KMS-11 (cell line): ENCODE data around the gene ABHD8.

Experiments used
- H2AFZ ChIP-seq: fragments of 200-600 bp; sonication (generic); 2 replicates; pipeline ENCODE4 v1.6.1; 2016; ENCODE audit warnings: antibody characterized with exemption, mixed run types, low read depth
- H3K27ac ChIP-seq: fragments of 200-600 bp; sonication (generic); 2 replicates; pipeline ENCODE4 v1.6.1; 2016; ENCODE audit warnings: mild to moderate bottlenecking, mixed run types
- H3K27me3 ChIP-seq: fragments of 200-600 bp; sonication (generic); 2 replicates; pipeline ENCODE4 v1.6.1; 2017; ENCODE audit warnings: mild to moderate bottlenecking, low read depth, mixed run types, moderate library complexity; ENCODE audit not compliant: insufficient read depth
- H3K36me3 ChIP-seq: fragments of 200-600 bp; sonication (generic); 2 replicates; pipeline ENCODE4 v1.6.1; 2017; ENCODE audit warnings: mild to moderate bottlenecking, mixed run types; ENCODE audit not compliant: insufficient read depth
- H3K4me1 ChIP-seq: fragments of 200-600 bp; sonication (generic); 2 replicates; pipeline ENCODE4 v1.6.1; 2016; ENCODE audit warnings: mild to moderate bottlenecking, low read depth, mixed run types; ENCODE audit not compliant: poor library complexity, severe bottlenecking
- H3K4me2 ChIP-seq: fragments of 200-600 bp; sonication (generic); 2 replicates; pipeline ENCODE4 v1.7.0; 2016; ENCODE audit warnings: mild to moderate bottlenecking, mixed run types
- H3K4me3 ChIP-seq: fragments of 200-600 bp; sonication (generic); IDR thresholded peaks from 2 replicates; pipeline ENCODE4 v1.6.1; 2017; ENCODE audit warnings: low read depth, low read length, mixed read lengths; ENCODE audit not compliant: insufficient read depth
- H3K79me2 ChIP-seq: fragments of 200-600 bp; sonication (generic); 2 replicates; pipeline ENCODE4 v1.6.1; 2016; ENCODE audit warnings: low read depth, mixed run types; ENCODE audit not compliant: insufficient read depth
- H3K9ac ChIP-seq: fragments of 200-600 bp; sonication (generic); 2 replicates; pipeline ENCODE4 v1.6.1; 2016; ENCODE audit warnings: mild to moderate bottlenecking, mixed run types
- H4K20me1 ChIP-seq: fragments of 200-600 bp; sonication (generic); 2 replicates; pipeline ENCODE4 v1.6.1; 2016; ENCODE audit warnings: mild to moderate bottlenecking, mixed run types; ENCODE audit not compliant: insufficient read depth
- TF ChIP-seq, protein P1 (sequence below): fragments of 200-600 bp; sonication (generic); conservative IDR thresholded peaks from 2 replicates; pipeline ENCODE4 v1.6.1; 2017; ENCODE audit warnings: low read depth, mild to moderate bottlenecking, antibody characterized with exemption, low read length, moderate library complexity, mixed read lengths

ABHD8 gene

DNA sequence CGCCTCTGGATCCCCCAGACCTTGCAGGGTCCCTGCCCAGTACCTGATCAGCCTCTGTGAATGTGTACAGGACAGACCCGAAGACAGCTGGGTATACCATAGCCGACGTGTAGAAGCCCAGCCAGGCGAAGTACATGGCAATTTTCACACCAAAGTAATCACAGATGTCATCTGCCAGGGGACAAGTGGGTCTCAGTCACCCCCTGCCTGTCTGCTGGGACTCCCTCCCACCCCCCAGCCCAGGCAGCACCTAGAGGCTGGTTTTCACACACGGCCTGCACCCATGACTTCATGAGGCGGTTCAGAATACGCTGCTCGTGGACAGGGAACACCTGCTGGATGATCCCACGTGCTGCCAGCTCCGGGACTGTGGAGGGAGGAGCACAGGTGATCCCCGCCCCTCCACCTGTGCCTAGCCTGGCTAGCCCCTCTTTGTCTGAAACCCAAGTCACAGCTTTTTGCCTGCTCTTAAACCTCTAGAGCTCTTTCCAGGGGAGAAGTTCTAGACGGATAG lies 27.9 kb upstream of the ABHD8 start:
- TF ChIP-seq, protein P1, sequence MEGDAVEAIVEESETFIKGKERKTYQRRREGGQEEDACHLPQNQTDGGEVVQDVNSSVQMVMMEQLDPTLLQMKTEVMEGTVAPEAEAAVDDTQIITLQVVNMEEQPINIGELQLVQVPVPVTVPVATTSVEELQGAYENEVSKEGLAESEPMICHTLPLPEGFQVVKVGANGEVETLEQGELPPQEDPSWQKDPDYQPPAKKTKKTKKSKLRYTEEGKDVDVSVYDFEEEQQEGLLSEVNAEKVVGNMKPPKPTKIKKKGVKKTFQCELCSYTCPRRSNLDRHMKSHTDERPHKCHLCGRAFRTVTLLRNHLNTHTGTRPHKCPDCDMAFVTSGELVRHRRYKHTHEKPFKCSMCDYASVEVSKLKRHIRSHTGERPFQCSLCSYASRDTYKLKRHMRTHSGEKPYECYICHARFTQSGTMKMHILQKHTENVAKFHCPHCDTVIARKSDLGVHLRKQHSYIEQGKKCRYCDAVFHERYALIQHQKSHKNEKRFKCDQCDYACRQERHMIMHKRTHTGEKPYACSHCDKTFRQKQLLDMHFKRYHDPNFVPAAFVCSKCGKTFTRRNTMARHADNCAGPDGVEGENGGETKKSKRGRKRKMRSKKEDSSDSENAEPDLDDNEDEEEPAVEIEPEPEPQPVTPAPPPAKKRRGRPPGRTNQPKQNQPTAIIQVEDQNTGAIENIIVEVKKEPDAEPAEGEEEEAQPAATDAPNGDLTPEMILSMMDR: no peak
- no peak overlapping the region for H3K4me2 ChIP-seq
- peaks cover 18% of the 10 kb centered on the region for H3K4me1 ChIP-seq

GRCh38 chr19:17330262-17331044 lies 27.2 kb upstream of the ABHD8 start:
- Histone ChIP-seq H3K4me3 (no peak overlapping the region), H3K9ac (no peak overlapping the region), H3K27ac (no peak overlapping the region), H3K27me3 (no peaks in the 10 kb centered on the region), H3K4me1 (peaks cover 11% of the 10 kb centered on the region), H3K4me2 (no peak overlapping the region), H4K20me1 (no peaks in the 10 kb centered on the region), H3K36me3 (no peaks in the 10 kb centered on the region), H3K79me2 (no peaks in the 10 kb centered on the region), H2AFZ (no peak overlapping the region)
- TF ChIP-seq, protein P1: no peak

More for the DNA sequence above, 27.9 kb upstream of the ABHD8 start:
- Histone ChIP-seq H3K36me3 (no peaks in the 10 kb centered on the region), H2AFZ (no peak overlapping the region), H3K79me2 (no peaks in the 10 kb centered on the region), H4K20me1 (no peaks in the 10 kb centered on the region), H3K9ac (no peak overlapping the region), H3K4me3 (no peak overlapping the region), H3K27me3 (no peaks in the 10 kb centered on the region), H3K27ac (no peak overlapping the region)

DNA sequence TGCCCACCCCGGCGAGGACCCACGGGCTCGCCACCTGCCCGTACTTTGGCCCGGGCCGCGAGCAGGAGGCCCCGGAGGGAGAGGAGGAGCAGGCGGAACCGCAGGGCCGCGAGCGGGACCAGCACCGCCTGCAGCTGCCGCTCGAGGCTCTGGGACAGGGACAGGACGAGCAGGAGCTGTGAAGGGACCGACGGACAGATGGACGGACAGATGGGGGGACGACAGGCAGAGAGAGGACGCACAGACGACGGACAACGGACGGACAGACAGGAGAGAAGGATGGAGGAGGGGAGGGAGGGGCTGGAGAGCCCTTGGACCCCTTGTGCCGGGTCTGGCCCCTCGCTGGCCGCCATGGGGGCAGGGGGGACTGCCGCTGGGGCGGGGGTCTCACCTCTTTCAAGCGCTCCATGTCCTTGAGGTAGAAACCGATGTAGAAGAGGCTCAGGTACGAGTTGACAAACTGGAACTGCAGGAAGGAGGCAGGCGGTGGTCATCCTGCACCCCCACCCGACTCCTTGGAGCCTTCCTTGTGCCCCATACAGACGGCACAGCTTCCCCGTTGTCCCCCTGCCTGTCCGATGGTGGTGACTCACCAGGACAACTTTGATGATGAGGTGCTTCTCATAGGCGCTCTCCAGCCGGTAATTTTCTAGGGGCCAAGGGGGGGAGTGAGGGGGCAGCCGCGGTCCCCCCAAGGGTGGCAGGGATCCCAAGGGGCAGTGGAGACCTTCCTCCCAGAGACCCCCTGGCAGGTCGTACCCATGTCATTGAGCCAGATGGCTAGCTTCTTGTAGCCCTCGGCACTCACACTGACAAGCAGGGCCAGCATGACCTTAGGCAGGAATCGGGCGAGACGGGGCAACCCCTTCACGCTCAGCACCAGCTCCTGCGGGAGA lies 26.4 kb upstream of the ABHD8 start:
- H3K4me2 ChIP-seq: no peak overlapping the region
- H3K9ac ChIP-seq: no peak overlapping the region
- no peaks in the 10 kb centered on the region for H3K79me2 ChIP-seq
- H3K27me3 ChIP-seq: no peaks in the 10 kb centered on the region
- H3K4me1 ChIP-seq: peaks cover 5% of the 10 kb centered on the region
- no peak overlapping the region for H3K27ac ChIP-seq
- no peak overlapping the region for H3K4me3 ChIP-seq
- H4K20me1 ChIP-seq: no peaks in the 10 kb centered on the region
- H2AFZ ChIP-seq: no peak overlapping the region
- TF ChIP-seq, protein P1: no peak
- H3K36me3 ChIP-seq: no peaks in the 10 kb centered on the region

GRCh38 chr19:17328517-17329365 lies 25.5 kb upstream of the ABHD8 start:
- no peaks in the 10 kb centered on the region for H3K79me2 ChIP-seq
- no peak overlapping the region for H3K4me2 ChIP-seq
- H4K20me1 ChIP-seq: no peaks in the 10 kb centered on the region
- no peak overlapping the region for H3K4me3 ChIP-seq
- TF ChIP-seq, protein P1: no peak
- H2AFZ ChIP-seq: no peak overlapping the region
- no peak overlapping the region for H3K27ac ChIP-seq
- H3K9ac ChIP-seq: no peak overlapping the region
- H3K27me3 ChIP-seq: no peaks in the 10 kb centered on the region
- H3K36me3 ChIP-seq: no peaks in the 10 kb centered on the region
- H3K4me1 ChIP-seq: peaks cover 5% of the 10 kb centered on the region
